HL-60/S4 (cell line): ENCODE measurements around the gene SAE1.

Source experiments
- in situ Hi-C: fragments of 300-500 bp; cut with MboI; formaldehyde crosslinking; loops from 2 replicates; pipeline ENCODE4 v1.14.3; 2022; ENCODE audit warnings: low sequenced_read_pairs

SAE1 gene

DNA sequence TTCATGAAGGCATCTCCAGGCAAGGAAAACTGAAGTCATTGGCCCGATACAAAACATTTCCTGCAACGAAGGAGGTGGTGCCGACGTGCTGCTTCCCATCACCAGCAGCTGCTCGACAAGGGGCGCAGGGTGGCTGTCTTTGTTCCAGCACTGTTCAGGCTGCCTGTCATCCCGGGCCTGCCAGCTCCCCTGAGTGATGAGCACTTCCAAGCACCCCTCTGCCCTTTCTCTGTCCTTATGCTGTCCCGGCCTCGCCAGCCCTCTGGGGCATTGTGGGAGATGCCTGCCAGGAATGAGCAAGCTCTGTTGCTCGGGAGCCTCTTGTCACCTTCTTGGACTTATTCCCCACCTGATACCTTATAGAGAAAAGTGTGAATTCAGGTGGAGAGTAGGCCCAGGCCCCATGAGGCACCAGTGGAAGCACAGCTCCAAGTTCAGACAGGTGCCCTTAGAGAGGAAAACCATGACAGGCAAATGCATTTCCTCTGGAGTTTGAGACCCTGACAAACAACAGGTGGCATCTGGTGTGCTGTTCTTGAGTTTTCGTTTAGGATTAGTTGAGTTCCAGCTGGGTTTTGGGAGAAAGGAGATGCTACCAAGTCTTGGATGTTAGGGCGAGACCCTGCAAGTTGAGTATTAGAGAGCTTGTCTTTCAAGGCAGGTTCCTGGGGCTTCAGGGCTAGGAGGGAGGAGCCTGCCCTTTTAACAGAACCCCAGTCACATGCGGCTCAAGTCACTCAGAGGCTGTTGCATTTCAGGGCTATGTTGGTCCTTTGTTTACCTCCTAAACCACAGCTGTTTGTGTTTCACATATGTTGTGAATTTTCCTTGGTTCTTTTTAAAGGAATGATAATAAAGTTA lies 78.9 kb downstream of the SAE1 start:
- in situ Hi-C loops, result no loop called here

- in situ Hi-C loops, result no loop called here
Measured at GRCh38 chr19:47210180-47210490, 79.5 kb downstream of the SAE1 start.

GRCh38 chr19:47210689-47211316 lies 80.2 kb downstream of the SAE1 start:
- in situ Hi-C loops, result no loop called here

DNA sequence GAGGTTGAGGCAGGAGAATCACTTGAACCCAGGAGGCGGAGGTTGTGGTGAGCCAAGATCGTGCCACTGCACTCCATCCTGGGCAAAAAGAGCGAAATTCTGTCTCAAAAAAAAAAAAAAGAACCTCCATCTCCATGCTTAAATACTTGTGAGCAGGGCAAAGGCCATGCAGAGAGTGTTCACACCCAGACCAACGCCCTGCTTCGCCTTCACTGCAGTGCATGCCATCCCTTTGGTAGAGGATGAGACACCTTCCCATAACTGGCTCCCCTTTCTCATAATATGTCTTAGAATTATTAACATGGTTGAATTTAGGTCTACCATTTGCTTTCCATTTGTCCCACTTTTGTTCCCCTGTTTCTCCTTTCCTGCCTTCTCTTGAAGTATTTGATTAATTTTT lies 84.9 kb downstream of the SAE1 start:
- in situ Hi-C loops, result no loop called here

- in situ Hi-C loops, result no loop called here
Measured at GRCh38 chr19:47221080-47221841, 90.6 kb downstream of the SAE1 start.

GRCh38 chr19:47221890-47222289 lies 91.3 kb downstream of the SAE1 start:
- in situ Hi-C loops, result no loop called here

GRCh38 chr19:47225746-47226425 lies 95.3 kb downstream of the SAE1 start:
- in situ Hi-C loops, result no loop called here

DNA sequence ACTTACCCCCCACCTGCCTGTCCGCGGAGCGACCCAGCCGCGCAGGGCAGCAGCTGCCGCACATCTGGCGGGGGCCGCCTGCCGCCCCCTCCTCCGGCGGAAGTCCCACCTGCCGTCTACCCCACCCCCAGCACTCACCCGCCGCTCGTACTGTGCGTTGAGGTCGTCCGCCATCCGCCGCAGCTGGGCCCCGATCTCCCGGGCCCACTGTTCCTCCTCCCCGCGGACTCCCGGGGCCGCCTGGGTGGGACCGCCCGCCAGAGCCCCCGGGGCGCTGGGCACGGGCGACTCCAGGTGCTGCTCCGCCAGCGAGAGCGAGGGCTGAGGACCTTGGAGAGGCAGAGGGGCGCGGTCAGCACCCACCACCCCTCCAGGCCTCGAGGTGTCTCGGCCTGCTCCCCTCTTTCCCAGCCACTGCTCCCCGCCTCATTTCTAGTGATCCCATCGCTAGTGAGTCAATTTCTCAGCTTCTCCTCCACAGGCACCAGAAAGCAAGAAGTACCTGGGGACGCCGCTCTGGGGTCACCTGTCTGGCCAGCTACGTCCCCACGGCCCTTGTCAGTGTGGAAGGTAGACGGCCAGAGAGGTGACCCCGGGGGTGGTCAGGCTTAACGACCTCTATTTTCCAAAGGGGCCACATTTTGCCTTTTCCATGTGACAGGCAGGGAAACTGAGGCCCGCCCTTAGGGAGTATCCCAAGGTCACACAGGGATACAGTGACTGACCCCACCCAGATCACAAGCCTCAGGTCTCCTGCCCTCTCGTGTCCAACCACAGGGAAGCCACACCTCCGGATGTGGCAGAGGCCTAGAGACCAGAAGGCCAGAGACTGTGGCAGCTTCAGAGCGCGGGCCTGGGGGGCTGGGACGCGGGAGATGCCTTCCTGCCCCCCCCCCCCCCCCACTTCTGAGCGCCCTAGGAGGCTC lies 96.1 kb downstream of the SAE1 start:
- in situ Hi-C loops, result no loop called here

GRCh38 chr19:47227352-47228167 lies 96.9 kb downstream of the SAE1 start:
- in situ Hi-C loops, result no loop called here

DNA sequence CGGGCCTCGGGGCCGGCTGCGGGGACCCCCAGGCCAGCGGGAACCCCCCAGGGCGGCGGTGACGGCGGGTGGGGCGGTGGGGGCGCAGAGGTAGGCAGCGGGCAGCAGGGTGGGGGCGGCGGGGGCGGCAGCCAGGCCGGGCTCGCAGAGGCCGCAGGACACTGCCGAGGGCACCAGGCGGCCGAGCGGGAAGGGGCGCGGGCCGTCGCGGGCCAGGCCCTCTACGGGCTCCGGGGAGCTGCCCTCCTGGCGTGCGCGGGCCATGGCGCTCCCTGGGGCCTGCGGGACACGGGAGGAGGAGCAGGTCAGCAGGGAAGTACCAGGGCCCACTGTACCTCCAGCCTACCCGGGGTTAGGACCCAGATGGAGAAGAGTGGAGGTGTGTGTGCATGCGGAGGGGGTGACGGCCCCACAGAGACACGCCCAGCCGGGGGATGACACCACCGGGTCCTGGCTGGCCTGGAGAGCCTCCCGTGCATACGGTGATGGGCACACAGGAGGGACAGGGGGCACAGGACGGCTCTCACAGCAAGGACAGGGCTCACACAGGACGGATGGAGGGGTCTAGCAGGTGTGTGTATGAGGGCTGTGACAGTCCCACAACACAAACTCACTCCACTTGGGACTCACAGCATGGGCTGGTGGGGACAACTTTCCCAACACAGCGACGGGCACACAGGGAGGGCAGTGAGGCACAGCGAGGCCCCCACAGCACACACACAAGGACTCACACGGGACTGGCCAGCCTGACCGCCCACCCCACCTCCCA lies 97.7 kb downstream of the SAE1 start:
- in situ Hi-C loops, result no loop called here

DNA sequence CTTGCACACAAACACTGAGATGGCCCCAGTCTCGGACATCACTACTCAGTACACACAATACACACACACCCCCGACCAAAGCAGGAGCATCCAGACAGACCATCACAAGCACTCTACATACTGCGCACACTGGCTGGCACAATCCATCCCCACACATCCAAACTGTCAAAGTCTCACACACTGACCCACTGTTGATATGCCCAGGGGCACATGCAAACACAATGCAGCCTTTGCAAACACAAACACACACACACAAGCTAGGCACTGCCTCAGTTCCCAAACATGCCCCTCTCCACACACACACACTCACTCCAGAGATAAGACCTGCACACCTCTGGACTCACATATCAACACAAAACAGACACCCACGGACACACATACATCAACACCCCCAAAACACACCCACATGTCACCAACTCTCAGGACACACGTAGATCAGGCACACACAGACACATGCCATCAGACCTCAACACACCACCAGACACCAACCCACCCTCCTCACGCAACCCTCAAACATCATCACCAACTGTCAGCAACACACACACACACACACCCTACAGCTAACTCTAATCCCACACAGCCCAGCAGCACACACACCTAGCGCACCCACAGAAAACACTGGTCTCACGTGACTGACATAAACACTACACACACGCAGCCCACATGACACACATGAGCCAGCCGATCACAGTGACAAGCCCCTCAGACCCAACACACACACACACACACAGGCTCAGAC lies 98.5 kb downstream of the SAE1 start:
- in situ Hi-C loops, result no loop called here

DNA sequence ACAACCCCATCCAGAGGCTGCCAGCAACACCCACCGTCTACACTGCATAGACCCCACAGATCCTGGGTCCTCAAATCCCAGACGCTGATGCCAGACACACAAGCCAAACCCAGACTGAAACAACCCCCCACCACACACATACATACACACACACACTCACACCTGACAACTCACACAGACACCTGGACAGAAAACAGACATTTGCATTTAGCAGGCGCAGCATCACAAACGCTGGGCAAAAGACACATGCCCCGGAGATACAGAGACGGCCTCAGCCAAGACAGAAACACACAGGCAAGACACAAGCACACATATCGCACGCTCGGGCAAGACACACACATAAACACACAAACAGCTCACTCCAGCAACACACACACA lies 99.0 kb downstream of the SAE1 start:
- in situ Hi-C loops, result no loop called here

DNA sequence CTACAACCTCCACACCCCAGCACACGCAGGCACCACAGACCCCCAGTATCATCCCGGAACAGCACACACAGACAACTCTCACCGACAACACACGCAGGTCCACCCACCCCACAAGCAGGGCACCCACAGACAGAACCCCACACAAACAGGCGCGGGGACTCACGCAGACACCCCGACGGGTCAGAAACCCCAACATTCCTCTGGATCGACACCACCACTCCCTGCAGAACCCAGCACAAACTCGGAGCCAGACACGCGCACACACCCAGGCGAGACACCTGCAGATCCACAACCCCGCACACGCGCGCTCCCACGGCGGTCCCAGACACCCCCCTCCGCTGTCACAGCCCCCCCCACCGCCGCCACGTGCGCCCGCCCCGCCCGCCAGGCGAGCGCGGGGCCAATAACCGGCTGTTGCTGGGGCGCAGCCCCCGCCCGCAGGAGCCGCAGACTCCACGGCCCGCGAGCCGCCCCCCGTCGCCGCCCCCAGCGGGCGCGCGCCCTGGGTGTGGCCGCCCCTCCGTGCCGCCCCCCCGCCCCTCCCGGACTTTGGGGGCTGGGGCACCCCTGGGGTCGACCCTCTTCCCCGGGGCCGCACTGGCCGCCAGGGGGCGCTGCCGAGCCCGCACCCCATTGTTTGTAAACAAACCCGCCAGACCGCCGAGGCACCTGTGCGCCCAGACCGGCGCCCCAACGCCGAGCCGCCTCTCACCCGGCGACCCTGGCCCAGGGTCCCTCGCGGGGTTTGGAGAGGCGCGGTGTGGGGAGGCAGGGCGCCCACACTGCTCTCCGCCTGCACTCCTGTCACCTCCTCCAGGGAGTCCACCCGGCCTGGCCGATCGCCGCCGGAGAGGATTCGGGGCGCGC lies 99.7 kb downstream of the SAE1 start:
- in situ Hi-C loops, result no loop called here

GRCh38 chr19:47230921-47231214 lies 100.2 kb downstream of the SAE1 start, which contains the start of gene BBC3:
Gene BBC3 (minus strand): TSS chr19:47231199. CDS start chr19:47228431, 2,768 bp downstream.
- in situ Hi-C loops, result no loop called here

GRCh38 chr19:47231215-47232054 lies 100.8 kb downstream of the SAE1 start:
- in situ Hi-C loops, result no loop called here
